K562 (cell line): Measurements from ENCODE around the gene TANC1. TPM values are rescaled to one million over a fixed set of nuclear protein-coding genes. Genes with fewer than 3 reads are reported as not detected.

ENCODE experiments used
- BACH1 ChIP-seq: fragments of 200-800 bp; sonication (Bioruptor generic); IDR thresholded peaks from 2 replicates; pipeline ENCODE4 v1.6.1; 2016; ENCODE audit warnings: missing genetic modification characterization, missing compliant biosample characterization
- GATAD2A ChIP-seq: fragments of 450-650 bp; IDR thresholded peaks from 2 replicates; pipeline ENCODE4 v1.6.1; 2017
- HLTF ChIP-seq: fragments of 450-650 bp; IDR thresholded peaks from 2 replicates; pipeline ENCODE4 v1.6.1; 2016
- HMG20A ChIP-seq: fragments of 450-650 bp; formaldehyde crosslinking; conservative IDR thresholded peaks from 2 replicates; pipeline ENCODE4 v1.4.0; 2020; ENCODE audit warnings: mild to moderate bottlenecking, mixed read lengths
- HMG20B ChIP-seq: fragments of 250-450 bp; sonication (Bioruptor Pico); IDR thresholded peaks from 2 replicates; pipeline ENCODE4 v1.5.0; 2021; ENCODE audit warnings: mild to moderate bottlenecking
- MTA1 ChIP-seq: fragments of 450-650 bp; IDR thresholded peaks from 2 replicates; pipeline ENCODE4 v1.6.1; 2017; ENCODE audit warnings: borderline replicate concordance
- NFYB ChIP-seq: IDR thresholded peaks from 2 replicates; pipeline ENCODE4 v1.6.1; 2011; ENCODE audit warnings: mild to moderate bottlenecking, moderate library complexity; ENCODE audit not compliant: insufficient read length; ENCODE audit errors: extremely low read depth
- NR2C1 ChIP-seq, 2 experiments: fragments of 450-650 bp; IDR thresholded peaks; 2 replicates each; pipeline ENCODE4 v1.6.1; 2017; ENCODE audit warnings: mild to moderate bottlenecking in 2 of 2, antibody characterized with exemption in 1 of 2, inconsistent platforms in 1 of 2, missing compliant biosample characterization in 1 of 2, missing genetic modification characterization in 1 of 2
- POLR3A ChIP-seq: IDR thresholded peaks from 2 replicates; pipeline ENCODE4 v1.6.1; 2011; ENCODE audit warnings: borderline replicate concordance, mild to moderate bottlenecking, moderate library complexity; ENCODE audit not compliant: insufficient read length, insufficient read depth; ENCODE audit errors: extremely low read depth
- SFPQ ChIP-seq: fragments of 200-400 bp; formaldehyde crosslinking; IDR thresholded peaks from 2 replicates; pipeline ENCODE4 v1.6.1; 2017; ENCODE audit warnings: mild to moderate bottlenecking, low read depth, low read length, moderate library complexity
- SMARCB1 ChIP-seq: IDR thresholded peaks from 2 replicates; pipeline ENCODE4 v1.6.1; 2011; ENCODE audit warnings: improper control_type of control experiment, low read depth; ENCODE audit not compliant: insufficient read length
- SREBF2 ChIP-seq: sonication (generic); formaldehyde crosslinking; IDR thresholded peaks from 2 replicates; pipeline ENCODE4 v1.4.0; 2020; ENCODE audit warnings: mild to moderate bottlenecking, missing genetic modification reagents
- ZNF134 ChIP-seq: fragments of 250-450 bp; sonication (Bioruptor Pico); conservative IDR thresholded peaks from 2 replicates; pipeline ENCODE4 v1.4.0; 2020
- ZNF79 ChIP-seq: fragments of 250-450 bp; sonication (Bioruptor Pico); IDR thresholded peaks from 2 replicates; pipeline ENCODE4 v1.4.0; 2020; ENCODE audit warnings: low read depth, mild to moderate bottlenecking, moderate library complexity
- polyA plus RNA-seq, 8 experiments: library from polyadenylated mRNA; depleted of rRNA in 4 of 8; stranded (reverse) in 5 of 8; unstranded in 3 of 8; fragments of >200 nt; fragmentation: Nextera tagmentation in 2 of 8; fragmentation: Illumina TruSeq in 1 of 8; extraction: Ambion mirVana in 2 of 8; extraction: Trizol in 1 of 8; gene quantifications; 2 replicates each; pipeline versions ENCODE4 v1.2.1 to v1.2.3, GENCODE V29; 2011 to 2014; ENCODE audit warnings: inconsistent platforms in 1 of 8, missing spikeins in 1 of 8
- total RNA-seq, 7 experiments: library from RNA; depleted of rRNA in 6 of 7; stranded (reverse); fragments of >200 nt in 6 of 7; fragmentation: Illumina TruSeq in 2 of 7; extraction: Trizol in 2 of 7; gene quantifications; 2 replicates each; pipeline versions ENCODE4 v1.2.1 to v1.2.3, GENCODE V29; 2011 to 2021; ENCODE audit warnings: low replicate concordance in 1 of 7
- TF ChIP-seq, protein P1 (sequence below): fragments of 200-600 bp; sonication (generic); IDR thresholded peaks from one replicate; pipeline ENCODE4 v1.6.1; 2012; ENCODE audit warnings: mild to moderate bottlenecking, low read depth, low read length, inconsistent platforms

TANC1 gene
- total and polyA plus RNA-seq, 9 of the 15 experiments (the other 6 are each of a cell fraction or from before 2014, with no cell fraction given): under 0.01 to 0.20 (median 0.07) TPM; not detected in 1

DNA sequence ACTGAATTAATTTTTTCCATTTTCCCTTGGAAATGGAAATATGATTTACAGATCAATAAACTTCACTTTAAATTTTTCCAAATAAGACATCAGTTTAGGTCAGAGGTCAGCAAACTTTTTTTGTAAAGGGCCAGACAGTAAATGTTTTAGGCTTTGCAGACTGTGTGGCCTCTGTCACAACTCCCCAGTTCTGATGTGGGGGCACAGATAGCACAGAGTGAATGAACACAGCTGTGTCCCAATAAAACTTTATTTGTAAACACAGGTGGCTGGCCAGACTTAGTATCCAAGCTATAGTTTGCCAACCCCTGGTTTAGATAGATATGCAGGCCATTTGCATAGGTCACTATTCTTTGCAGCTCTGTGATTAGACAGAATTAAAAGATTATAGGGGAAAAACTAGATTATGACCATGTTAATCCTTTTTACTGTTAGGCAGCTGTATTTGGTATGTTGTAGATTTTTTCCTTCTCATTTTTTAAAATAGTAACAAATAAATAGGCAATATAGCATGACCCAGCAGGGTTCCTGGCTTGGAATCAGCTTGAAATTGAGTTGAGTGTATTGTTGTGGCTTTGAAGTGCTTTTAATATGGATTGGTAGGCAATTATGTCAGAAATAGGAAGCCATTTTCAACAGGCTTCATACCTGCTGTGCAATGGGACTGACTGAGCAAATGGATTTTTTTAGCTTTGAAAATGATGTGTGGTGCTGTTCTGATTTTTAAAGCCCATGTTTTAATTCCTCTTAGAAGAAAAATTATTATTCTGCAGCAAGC lies 258.4 kb downstream of the TANC1 start (continued):
- TF ChIP-seq, protein P1, sequence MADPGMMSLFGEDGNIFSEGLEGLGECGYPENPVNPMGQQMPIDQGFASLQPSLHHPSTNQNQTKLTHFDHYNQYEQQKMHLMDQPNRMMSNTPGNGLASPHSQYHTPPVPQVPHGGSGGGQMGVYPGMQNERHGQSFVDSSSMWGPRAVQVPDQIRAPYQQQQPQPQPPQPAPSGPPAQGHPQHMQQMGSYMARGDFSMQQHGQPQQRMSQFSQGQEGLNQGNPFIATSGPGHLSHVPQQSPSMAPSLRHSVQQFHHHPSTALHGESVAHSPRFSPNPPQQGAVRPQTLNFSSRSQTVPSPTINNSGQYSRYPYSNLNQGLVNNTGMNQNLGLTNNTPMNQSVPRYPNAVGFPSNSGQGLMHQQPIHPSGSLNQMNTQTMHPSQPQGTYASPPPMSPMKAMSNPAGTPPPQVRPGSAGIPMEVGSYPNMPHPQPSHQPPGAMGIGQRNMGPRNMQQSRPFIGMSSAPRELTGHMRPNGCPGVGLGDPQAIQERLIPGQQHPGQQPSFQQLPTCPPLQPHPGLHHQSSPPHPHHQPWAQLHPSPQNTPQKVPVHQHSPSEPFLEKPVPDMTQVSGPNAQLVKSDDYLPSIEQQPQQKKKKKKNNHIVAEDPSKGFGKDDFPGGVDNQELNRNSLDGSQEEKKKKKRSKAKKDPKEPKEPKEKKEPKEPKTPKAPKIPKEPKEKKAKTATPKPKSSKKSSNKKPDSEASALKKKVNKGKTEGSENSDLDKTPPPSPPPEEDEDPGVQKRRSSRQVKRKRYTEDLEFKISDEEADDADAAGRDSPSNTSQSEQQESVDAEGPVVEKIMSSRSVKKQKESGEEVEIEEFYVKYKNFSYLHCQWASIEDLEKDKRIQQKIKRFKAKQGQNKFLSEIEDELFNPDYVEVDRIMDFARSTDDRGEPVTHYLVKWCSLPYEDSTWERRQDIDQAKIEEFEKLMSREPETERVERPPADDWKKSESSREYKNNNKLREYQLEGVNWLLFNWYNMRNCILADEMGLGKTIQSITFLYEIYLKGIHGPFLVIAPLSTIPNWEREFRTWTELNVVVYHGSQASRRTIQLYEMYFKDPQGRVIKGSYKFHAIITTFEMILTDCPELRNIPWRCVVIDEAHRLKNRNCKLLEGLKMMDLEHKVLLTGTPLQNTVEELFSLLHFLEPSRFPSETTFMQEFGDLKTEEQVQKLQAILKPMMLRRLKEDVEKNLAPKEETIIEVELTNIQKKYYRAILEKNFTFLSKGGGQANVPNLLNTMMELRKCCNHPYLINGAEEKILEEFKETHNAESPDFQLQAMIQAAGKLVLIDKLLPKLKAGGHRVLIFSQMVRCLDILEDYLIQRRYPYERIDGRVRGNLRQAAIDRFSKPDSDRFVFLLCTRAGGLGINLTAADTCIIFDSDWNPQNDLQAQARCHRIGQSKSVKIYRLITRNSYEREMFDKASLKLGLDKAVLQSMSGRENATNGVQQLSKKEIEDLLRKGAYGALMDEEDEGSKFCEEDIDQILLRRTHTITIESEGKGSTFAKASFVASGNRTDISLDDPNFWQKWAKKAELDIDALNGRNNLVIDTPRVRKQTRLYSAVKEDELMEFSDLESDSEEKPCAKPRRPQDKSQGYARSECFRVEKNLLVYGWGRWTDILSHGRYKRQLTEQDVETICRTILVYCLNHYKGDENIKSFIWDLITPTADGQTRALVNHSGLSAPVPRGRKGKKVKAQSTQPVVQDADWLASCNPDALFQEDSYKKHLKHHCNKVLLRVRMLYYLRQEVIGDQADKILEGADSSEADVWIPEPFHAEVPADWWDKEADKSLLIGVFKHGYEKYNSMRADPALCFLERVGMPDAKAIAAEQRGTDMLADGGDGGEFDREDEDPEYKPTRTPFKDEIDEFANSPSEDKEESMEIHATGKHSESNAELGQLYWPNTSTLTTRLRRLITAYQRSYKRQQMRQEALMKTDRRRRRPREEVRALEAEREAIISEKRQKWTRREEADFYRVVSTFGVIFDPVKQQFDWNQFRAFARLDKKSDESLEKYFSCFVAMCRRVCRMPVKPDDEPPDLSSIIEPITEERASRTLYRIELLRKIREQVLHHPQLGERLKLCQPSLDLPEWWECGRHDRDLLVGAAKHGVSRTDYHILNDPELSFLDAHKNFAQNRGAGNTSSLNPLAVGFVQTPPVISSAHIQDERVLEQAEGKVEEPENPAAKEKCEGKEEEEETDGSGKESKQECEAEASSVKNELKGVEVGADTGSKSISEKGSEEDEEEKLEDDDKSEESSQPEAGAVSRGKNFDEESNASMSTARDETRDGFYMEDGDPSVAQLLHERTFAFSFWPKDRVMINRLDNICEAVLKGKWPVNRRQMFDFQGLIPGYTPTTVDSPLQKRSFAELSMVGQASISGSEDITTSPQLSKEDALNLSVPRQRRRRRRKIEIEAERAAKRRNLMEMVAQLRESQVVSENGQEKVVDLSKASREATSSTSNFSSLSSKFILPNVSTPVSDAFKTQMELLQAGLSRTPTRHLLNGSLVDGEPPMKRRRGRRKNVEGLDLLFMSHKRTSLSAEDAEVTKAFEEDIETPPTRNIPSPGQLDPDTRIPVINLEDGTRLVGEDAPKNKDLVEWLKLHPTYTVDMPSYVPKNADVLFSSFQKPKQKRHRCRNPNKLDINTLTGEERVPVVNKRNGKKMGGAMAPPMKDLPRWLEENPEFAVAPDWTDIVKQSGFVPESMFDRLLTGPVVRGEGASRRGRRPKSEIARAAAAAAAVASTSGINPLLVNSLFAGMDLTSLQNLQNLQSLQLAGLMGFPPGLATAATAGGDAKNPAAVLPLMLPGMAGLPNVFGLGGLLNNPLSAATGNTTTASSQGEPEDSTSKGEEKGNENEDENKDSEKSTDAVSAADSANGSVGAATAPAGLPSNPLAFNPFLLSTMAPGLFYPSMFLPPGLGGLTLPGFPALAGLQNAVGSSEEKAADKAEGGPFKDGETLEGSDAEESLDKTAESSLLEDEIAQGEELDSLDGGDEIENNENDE: no peak
- TF ChIP-seq POLR3A (no peak), HLTF (no peak), GATAD2A (no peak), NR2C1 (IDR thresholded peaks at IDR 0.05) (peak; percentile 57; the same call in 1 of the 2 replicates), NR2C1 (tag; IDR thresholded peaks at IDR 0.05) (peak; percentile 64; the same call in 1 of the 2 replicates), HMG20A (CRISPR knock-in tag) (no peak), ZNF79 (CRISPR knock-in tag) (no peak), BACH1 (0 out of 2 replicates have a peak, but pooled peaks have one; percentile 18), HMG20B (CRISPR knock-in tag) (no peak), NFYB (no peak), MTA1 (no peak), SFPQ (no peak), SMARCB1 (no peak), SREBF2 (no peak), ZNF134 (no peak)
